Testis (tissue), 3 donors: ENCODE data around the gene GRHL3. TPM values are rescaled to one million over a fixed set of nuclear protein-coding genes. Genes with fewer than 3 reads are reported as not detected.

Source experiments
- DNase-seq: peaks from one replicate; pipeline ENCODE4 v3.0.0-alpha.2; 2019
- H3K27ac ChIP-seq, 2 donors: fragments of 200-600 bp; sonication (generic); one replicate each; pipeline ENCODE4 v1.5.1; 2019
- H3K27me3 ChIP-seq: fragments of 200-600 bp; sonication (generic); one replicate; pipeline ENCODE4 v1.5.1; 2019
- H3K36me3 ChIP-seq: fragments of 200-600 bp; sonication (generic); one replicate; pipeline ENCODE4 v1.5.1; 2017; ENCODE audit warnings: low read depth; ENCODE audit errors: missing control alignments
- H3K4me1 ChIP-seq: fragments of 200-600 bp; sonication (generic); one replicate; pipeline ENCODE4 v1.5.1; 2019
- H3K4me3 ChIP-seq, 2 donors: fragments of 200-600 bp; sonication (generic); one replicate each; pipeline ENCODE4 v1.5.1; 2017 to 2019
- H3K9me3 ChIP-seq: fragments of 200-600 bp; sonication (generic); one replicate; pipeline ENCODE4 v1.5.1; 2017
- CTCF ChIP-seq, 3 experiments: fragments of 450-650 bp in 2 of 3; fragments of 200-600 bp in 1 of 3; sonication (generic) in 1 of 3; IDR thresholded peaks; one replicate each; pipeline ENCODE4 v1.5.1; 2016 to 2019; ENCODE audit warnings: antibody characterized with exemption in 3 of 3, mild to moderate bottlenecking in 2 of 3, moderate library complexity in 1 of 3
- POLR2A ChIP-seq: fragments of 450-650 bp; IDR thresholded peaks from one replicate; pipeline ENCODE4 v1.6.1; 2017; ENCODE audit warnings: antibody characterized with exemption, mild to moderate bottlenecking, moderate library complexity
- WGBS, 2 donors: methylation state at CpG; one replicate each; pipeline ENCODE4 v1.1.5; 2018; 5-methylcytosine and 5-hydroxymethylcytosine counted together
- intact Hi-C: fragments of 100-400 bp; cut with DNase I; formaldehyde crosslinking; loops from one replicate; pipeline ENCODE4 v1.15.1; 2023; ENCODE audit warnings: low total_unique reads
- polyA plus RNA-seq: library from polyadenylated mRNA; stranded (reverse); fragments of 350-450 nt; fragmentation: Illumina TruSeq; extraction: RNeasy Lipid Tissue Mini Kit (QIAGEN cat#74804); gene quantifications from one replicate; pipeline ENCODE4 v1.2.3, GENCODE V29; 2014; ENCODE audit warnings: low read depth, low replicate concordance; ENCODE audit not compliant: insufficient read depth
- total RNA-seq, 2 donors: library from RNA; depleted of rRNA; stranded (reverse); fragments of >200 nt; gene quantifications; one replicate each; pipeline ENCODE4 v1.2.3, GENCODE V29; 2016

GRHL3 gene
- total and polyA plus RNA-seq, 3 donors from 2014 or later, result 2.7 to 9.5 (median 3.2) TPM

- H3K9me3 ChIP-seq, result no peaks in the 10 kb centered on the region
- no peak overlapping the region for H3K27ac ChIP-seq
- no peak for TF ChIP-seq CTCF (IDR thresholded peaks at IDR 0.05)
- TF ChIP-seq POLR2A, result no peak
- peaks cover 7% of the 10 kb centered on the region for H3K4me1 ChIP-seq
- H3K36me3 ChIP-seq, result no peaks in the 10 kb centered on the region
- H3K4me3 ChIP-seq, result no peak overlapping the region
- WGBS, 2 donors, result 48 to 52% methylated on average over 5 of the region's 5 CpGs
- intact Hi-C loops, result no loop called here
- H3K27me3 ChIP-seq, result no peaks in the 10 kb centered on the region
- no peak for DNase-seq
Measured at GRCh38 chr1:24318615-24319311, 394 bp upstream of the GRHL3 start.

- Histone ChIP-seq H3K4me3 (no peak overlapping the region), H3K36me3 (no peaks in the 10 kb centered on the region), H3K9me3 (no peaks in the 10 kb centered on the region), H3K27me3 (no peaks in the 10 kb centered on the region), H3K27ac (no peak overlapping the region), H3K4me1 (peaks cover 7% of the 10 kb centered on the region)
- no peak for DNase-seq
- 92 to 95% methylated on average over 1 of the region's 1 CpG for WGBS, 2 donors
- TF ChIP-seq CTCF (IDR thresholded peaks at IDR 0.05) (no peak), POLR2A (no peak)
- intact Hi-C loops, result no loop called here
Measured at GRCh38 chr1:24319962-24320361, 805 bp downstream of the GRHL3 start.

GRCh38 chr1:24321126-24321525 is 2.0 kb downstream of the GRHL3 start:
- H3K27me3 ChIP-seq, result no peaks in the 10 kb centered on the region
- H3K27ac ChIP-seq, result no peak overlapping the region
- H3K36me3 ChIP-seq, result no peaks in the 10 kb centered on the region
- peaks cover 7% of the 10 kb centered on the region for H3K4me1 ChIP-seq
- intact Hi-C loops, result no loop called here
- 46 to 90% methylated on average over 6 to 8 of the region's 8 CpGs for WGBS, 2 donors
- H3K4me3 ChIP-seq, result peak overlapping the region in 1 of 2 donors; percentile 69
- TF ChIP-seq CTCF (IDR thresholded peaks at IDR 0.05) (no peak), POLR2A (no peak)
- DNase-seq, result no peak
- H3K9me3 ChIP-seq, result no peaks in the 10 kb centered on the region

GRCh38 chr1:24321697-24322469 is 2.7 kb downstream of the GRHL3 start:
- peak overlapping the region; percentile 53 to 69 for H3K4me3 ChIP-seq
- 10 to 11% methylated on average over 18 to 50 of the region's 72 CpGs for WGBS, 2 donors
- TF ChIP-seq CTCF (IDR thresholded peaks at IDR 0.05) (no peak), POLR2A (no peak)
- intact Hi-C loops, result no loop called here
- peaks cover 7% of the 10 kb centered on the region for H3K4me1 ChIP-seq
- no peaks in the 10 kb centered on the region for H3K27me3 ChIP-seq
- peak overlapping the region; percentile 62 to 66 for H3K27ac ChIP-seq
- no peaks in the 10 kb centered on the region for H3K9me3 ChIP-seq
- H3K36me3 ChIP-seq, result no peaks in the 10 kb centered on the region
- peak; percentile 56 for DNase-seq
